Memory B cell (primary cell): ENCODE results near the gene PAPPA.

Experiments
- ATAC-seq: fragments of 150-1000 bp; cut with Tn5 transposase; 2 replicates; pipeline ENCODE4 v1.10.0; 2021; ENCODE audit warnings: low read depth, mild to moderate bottlenecking, moderate library complexity
- DNase-seq, 2 donors: peaks; one replicate each; pipeline ENCODE4 v3.0.0; 2022; ENCODE audit warnings: low spot score in 2 of 2
- H3K27ac Mint-ChIP-seq: one replicate; pipeline ENCODE4 v1.8.0; 2022; ENCODE audit warnings: mild to moderate bottlenecking, moderate library complexity, mixed read lengths
- H3K27me3 Mint-ChIP-seq: one replicate; pipeline ENCODE4 v1.8.0; 2022; ENCODE audit warnings: mixed read lengths
- H3K36me3 Mint-ChIP-seq: one replicate; pipeline ENCODE4 v1.8.0; 2022; ENCODE audit warnings: mild to moderate bottlenecking, mixed read lengths
- H3K4me1 Mint-ChIP-seq: one replicate; pipeline ENCODE4 v1.8.0; 2022; ENCODE audit warnings: mixed read lengths
- H3K4me3 Mint-ChIP-seq: one replicate; pipeline ENCODE4 v1.8.0; 2022; ENCODE audit warnings: mild to moderate bottlenecking, moderate library complexity, mixed read lengths
- H3K9me3 Mint-ChIP-seq: one replicate; pipeline ENCODE4 v1.8.0; 2022; ENCODE audit warnings: mixed read lengths

PAPPA gene

DNA sequence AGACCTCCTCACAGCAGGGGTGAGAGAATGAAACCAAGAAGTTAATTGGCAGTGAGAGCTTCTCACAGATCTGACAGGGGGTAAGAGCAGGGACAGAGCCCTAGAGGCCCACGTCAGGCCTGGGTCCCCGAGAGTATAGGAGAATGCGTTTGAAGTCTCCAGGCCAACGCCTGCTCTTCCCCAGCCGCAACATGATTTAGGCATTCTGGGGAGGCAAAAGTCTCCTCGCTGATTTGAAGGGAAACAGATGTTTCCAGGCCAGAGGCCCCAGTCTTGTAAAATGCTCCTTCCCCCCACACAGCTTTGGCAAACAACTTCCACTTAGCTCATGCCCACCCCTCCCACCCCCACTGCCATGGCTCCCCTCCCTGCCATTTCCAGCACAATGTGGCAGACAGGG lies 294.3 kb downstream of the PAPPA start:
- H3K36me3 Mint-ChIP-seq = no peaks in the 10 kb centered on the region
- DNase-seq = no peak
- no peak for ATAC-seq
- H3K27ac Mint-ChIP-seq = no peak overlapping the region
- no peaks in the 10 kb centered on the region for H3K9me3 Mint-ChIP-seq
- no peaks in the 10 kb centered on the region for H3K27me3 Mint-ChIP-seq
- H3K4me1 Mint-ChIP-seq = no peaks in the 10 kb centered on the region
- no peak overlapping the region for H3K4me3 Mint-ChIP-seq

DNA sequence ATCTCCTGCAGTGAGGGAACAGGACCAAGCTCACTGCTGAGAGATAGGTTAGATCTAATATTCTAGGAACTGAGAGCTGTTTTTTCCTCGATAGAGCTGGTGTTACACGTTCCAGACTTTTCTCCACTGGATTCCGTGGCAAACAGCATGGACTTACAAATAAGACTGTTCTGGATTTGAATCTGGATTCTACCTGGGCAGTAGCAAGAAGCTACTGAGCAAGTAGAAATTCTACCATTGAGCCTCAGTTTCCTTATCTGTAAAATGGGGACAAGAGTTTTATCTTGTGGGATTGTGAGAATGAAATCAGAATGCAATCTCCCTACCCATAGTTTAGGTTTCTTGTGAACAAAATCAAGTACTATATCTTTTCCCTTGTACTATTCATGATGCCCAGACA lies 294.8 kb downstream of the PAPPA start:
- no peaks in the 10 kb centered on the region for H3K27me3 Mint-ChIP-seq
- no peak overlapping the region for H3K27ac Mint-ChIP-seq
- DNase-seq = no peak
- no peaks in the 10 kb centered on the region for H3K4me1 Mint-ChIP-seq
- ATAC-seq = no peak
- H3K9me3 Mint-ChIP-seq = no peaks in the 10 kb centered on the region
- H3K36me3 Mint-ChIP-seq = no peaks in the 10 kb centered on the region
- H3K4me3 Mint-ChIP-seq = no peak overlapping the region

DNA sequence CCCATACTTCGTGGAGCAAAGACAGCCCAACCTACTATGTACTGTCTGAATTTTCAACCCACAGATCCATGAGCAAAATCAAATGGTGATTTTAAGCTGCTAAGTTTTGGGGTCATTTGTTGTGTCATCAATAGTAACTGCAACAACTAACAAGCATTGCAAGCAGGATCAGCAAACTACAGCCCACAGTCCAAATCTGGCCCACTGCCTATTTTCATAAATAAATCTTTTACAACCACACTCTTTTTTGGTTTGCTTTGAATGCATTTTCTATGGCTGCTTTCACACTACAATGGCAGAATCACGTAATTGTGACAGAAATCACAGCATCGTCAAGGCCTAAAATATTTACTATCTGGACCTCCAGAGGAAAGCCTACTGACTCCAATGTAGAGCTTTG lies 296.4 kb downstream of the PAPPA start:
- ATAC-seq = no peak
- DNase-seq = no peak
- Mint-ChIP-seq H3K27ac (no peak overlapping the region), H3K4me3 (no peak overlapping the region), H3K27me3 (no peaks in the 10 kb centered on the region), H3K4me1 (no peaks in the 10 kb centered on the region), H3K9me3 (no peaks in the 10 kb centered on the region), H3K36me3 (no peaks in the 10 kb centered on the region)

DNA sequence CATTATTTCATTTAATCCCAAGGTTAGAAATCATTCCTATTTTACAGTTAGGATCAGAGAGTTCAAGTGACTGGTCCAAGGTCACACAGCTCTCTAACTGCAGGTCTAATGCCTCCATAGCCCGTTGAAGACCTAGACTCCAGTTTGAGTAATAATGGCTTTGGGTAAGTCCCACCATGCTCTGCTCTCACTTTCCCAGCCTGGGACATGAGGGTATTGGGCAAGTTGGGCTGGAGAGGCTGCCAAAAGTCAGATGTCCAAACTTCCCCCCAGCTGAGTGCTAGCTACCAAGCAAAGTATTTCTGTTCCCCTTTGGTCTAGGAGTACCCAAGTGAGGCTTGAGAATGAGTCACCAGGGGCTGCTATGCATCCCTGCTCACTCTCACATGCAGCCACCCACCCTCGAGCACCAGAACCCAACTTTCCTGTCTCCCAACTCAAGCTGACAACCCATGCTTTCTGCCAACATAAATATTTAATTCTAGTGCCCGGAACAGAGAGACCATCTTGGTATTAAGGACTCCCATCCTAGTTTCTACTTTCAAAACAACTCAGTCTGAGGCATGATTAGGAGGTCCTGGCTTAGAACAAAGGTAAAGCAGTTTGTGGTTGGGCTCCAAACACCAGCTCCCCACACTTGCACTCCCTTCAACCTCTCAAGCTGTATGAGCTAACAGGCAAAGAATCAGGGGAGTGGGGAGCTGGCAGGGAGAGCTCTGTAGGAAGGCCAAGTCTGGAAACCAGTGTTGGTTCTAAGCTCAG lies 297.0 kb downstream of the PAPPA start:
- ATAC-seq (no peak), DNase-seq (no peak)
- no peak overlapping the region for H3K4me3 Mint-ChIP-seq
- H3K27ac Mint-ChIP-seq = no peak overlapping the region
- H3K4me1 Mint-ChIP-seq = no peaks in the 10 kb centered on the region
- H3K9me3 Mint-ChIP-seq = no peaks in the 10 kb centered on the region
- H3K27me3 Mint-ChIP-seq = no peaks in the 10 kb centered on the region
- H3K36me3 Mint-ChIP-seq = no peaks in the 10 kb centered on the region

DNA sequence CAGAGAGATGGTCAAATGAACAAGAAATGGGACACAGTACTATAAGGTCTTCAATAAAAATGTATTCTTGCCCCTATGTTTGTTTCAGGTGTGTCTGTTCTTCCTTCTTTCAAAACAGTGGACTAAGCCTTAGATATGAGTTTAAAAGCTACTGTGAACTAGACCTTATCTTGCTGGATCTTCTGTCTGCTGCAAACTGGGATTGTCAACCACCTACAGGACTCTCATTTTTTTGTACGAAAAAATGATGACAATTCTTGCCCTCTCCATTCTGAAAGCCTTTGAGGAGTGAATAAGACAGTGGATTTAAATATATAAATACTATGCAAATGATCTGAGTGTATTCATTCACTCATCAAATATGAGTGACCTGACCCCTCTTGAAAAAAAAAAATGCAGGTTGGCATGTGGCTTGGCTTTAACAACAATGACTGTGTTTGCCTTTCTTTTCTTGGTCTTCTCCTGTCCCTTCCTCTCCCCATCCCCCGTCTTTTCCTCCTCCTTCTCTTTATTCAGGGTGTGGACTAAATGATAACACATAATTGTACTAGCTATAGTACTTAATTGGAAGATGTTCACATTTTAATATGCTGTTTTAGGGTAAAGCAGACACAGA lies 298.0 kb downstream of the PAPPA start:
- H3K9me3 Mint-ChIP-seq = peaks cover 6% of the 10 kb centered on the region
- DNase-seq (no peak), ATAC-seq (no peak)
- no peak overlapping the region for H3K27ac Mint-ChIP-seq
- no peak overlapping the region for H3K4me3 Mint-ChIP-seq
- no peaks in the 10 kb centered on the region for H3K4me1 Mint-ChIP-seq
- H3K27me3 Mint-ChIP-seq = no peaks in the 10 kb centered on the region
- H3K36me3 Mint-ChIP-seq = no peaks in the 10 kb centered on the region
